CD14-positive monocyte (primary cell): ENCODE data around the gene ZNF778. TPM values are rescaled to one million over a fixed set of nuclear protein-coding genes. Genes with fewer than 3 reads are reported as not detected.

Source experiments
- DNase-seq, 3 donors: peaks; one replicate each; pipeline ENCODE4 v3.0.0-alpha.2; 2011 to 2022
- H2AFZ ChIP-seq: 2 replicates; pipeline ENCODE4 v1.6.0; 2012; ENCODE audit warnings: mild to moderate bottlenecking, low read depth, low read length, inconsistent platforms; ENCODE audit not compliant: insufficient read depth, poor library complexity, severe bottlenecking
- H3K27ac ChIP-seq, 2 donors: 1 replicate in 1 of 2; 2 replicates in 1 of 2; pipeline ENCODE4 v1.5.1; 2012 to 2013; ENCODE audit warnings: low read length in 2 of 2, control low read depth in 1 of 2, inconsistent platforms in 1 of 2, low read depth in 1 of 2, mild to moderate bottlenecking in 1 of 2
- H3K27me3 ChIP-seq, 2 donors: one replicate each; pipeline versions ENCODE4 v1.6.0 to v1.6.1; 2011 to 2013; ENCODE audit warnings: low read length in 2 of 2; ENCODE audit not compliant: control insufficient read depth in 2 of 2, insufficient read depth in 2 of 2
- H3K36me3 ChIP-seq, 2 donors: replicated peaks in 1 of 2; 1 replicate in 1 of 2; 2 replicates in 1 of 2; pipeline versions ENCODE4 v1.5.1 to v1.6.1; 2012 to 2013; ENCODE audit warnings: low read length in 2 of 2, control low read depth in 1 of 2, inconsistent platforms in 1 of 2, mild to moderate bottlenecking in 1 of 2; ENCODE audit not compliant: insufficient read depth in 2 of 2, control insufficient read depth in 1 of 2
- H3K4me1 ChIP-seq, 2 donors: 1 replicate in 1 of 2; 2 replicates in 1 of 2; pipeline versions ENCODE4 v1.5.1 to v1.6.1; 2012 to 2013; ENCODE audit warnings: low read length in 2 of 2, control low read depth in 1 of 2, inconsistent platforms in 1 of 2, mild to moderate bottlenecking in 1 of 2, moderate library complexity in 1 of 2; ENCODE audit not compliant: insufficient read depth in 2 of 2, control insufficient read depth in 1 of 2
- H3K4me2 ChIP-seq: replicated peaks from 2 replicates; pipeline ENCODE3; 2012; ENCODE audit warnings: low read length, moderate library complexity, mild to moderate bottlenecking; ENCODE audit not compliant: poor library complexity, severe bottlenecking; ENCODE audit errors: extremely low read depth
- H3K4me3 ChIP-seq, 3 experiments: fragments of 200-600 bp in 1 of 3; sonication (generic) in 1 of 3; replicated peaks in 1 of 3; 1 replicate in 2 of 3; 2 replicates in 1 of 3; pipeline ENCODE4 v1.5.1; 2011 to 2013; ENCODE audit warnings: low read length in 3 of 3, mild to moderate bottlenecking in 3 of 3, control low read depth in 2 of 3, low read depth in 2 of 3, inconsistent platforms in 1 of 3, moderate library complexity in 1 of 3
- H3K79me2 ChIP-seq: 2 replicates; pipeline ENCODE4 v1.6.0; 2012; ENCODE audit warnings: mild to moderate bottlenecking, control low read depth, inconsistent platforms, low read length, moderate library complexity; ENCODE audit not compliant: insufficient read depth
- H3K9ac ChIP-seq: 2 replicates; pipeline ENCODE4 v1.6.0; 2017; ENCODE audit warnings: low read length, mild to moderate bottlenecking; ENCODE audit not compliant: insufficient read depth, poor library complexity, severe bottlenecking
- H3K9me3 ChIP-seq, 2 donors: replicated peaks in 1 of 2; 1 replicate in 1 of 2; 2 replicates in 1 of 2; pipeline versions ENCODE4 v1.5.1 to v1.6.1; 2012 to 2013; ENCODE audit warnings: low read length in 2 of 2, control low read depth in 1 of 2; ENCODE audit not compliant: control insufficient read depth in 1 of 2, insufficient read depth in 1 of 2
- H4K20me1 ChIP-seq: 2 replicates; pipeline ENCODE4 v1.6.0; 2012; ENCODE audit warnings: mild to moderate bottlenecking, low read length, control low read depth, moderate library complexity; ENCODE audit not compliant: insufficient read depth
- H3K27ac Mint-ChIP-seq, 7 donors: one replicate each; pipeline ENCODE4 v1.8.0; 2020; ENCODE audit warnings: mild to moderate bottlenecking in 7 of 7, mixed read lengths in 7 of 7, moderate library complexity in 6 of 7, inconsistent platforms in 2 of 7
- H3K27me3 Mint-ChIP-seq, 3 donors: one replicate each; pipeline ENCODE4 v1.8.0; 2021 to 2022; ENCODE audit warnings: low read depth in 3 of 3, mild to moderate bottlenecking in 3 of 3, mixed read lengths in 3 of 3, moderate library complexity in 3 of 3, inconsistent platforms in 1 of 3
- H3K36me3 Mint-ChIP-seq, 2 donors: one replicate each; pipeline ENCODE4 v1.8.0; 2020; ENCODE audit warnings: mixed read lengths in 2 of 2, inconsistent platforms in 1 of 2, mild to moderate bottlenecking in 1 of 2
- H3K4me1 Mint-ChIP-seq: one replicate; pipeline ENCODE4 v1.8.0; 2020; ENCODE audit warnings: mild to moderate bottlenecking, mixed read lengths
- H3K4me3 Mint-ChIP-seq, 2 donors: one replicate each; pipeline ENCODE4 v1.8.0; 2020; ENCODE audit warnings: mild to moderate bottlenecking in 2 of 2, mixed read lengths in 2 of 2, moderate library complexity in 1 of 2
- H3K9me3 Mint-ChIP-seq, 7 donors: one replicate each; pipeline ENCODE4 v1.8.0; 2020 to 2022; ENCODE audit warnings: mixed read lengths in 7 of 7, mild to moderate bottlenecking in 6 of 7, moderate library complexity in 6 of 7, inconsistent platforms in 2 of 7
- WGBS: methylation state at CpG from one replicate; pipeline ENCODE4 v1.1.5; 2013; ENCODE audit warnings: missing lambda C conversion rate; ENCODE audit not compliant: insufficient coverage; 5-methylcytosine and 5-hydroxymethylcytosine counted together
- intact Hi-C, 2 donors: fragments of 100-400 bp; cut with micrococcal nuclease; formaldehyde crosslinking; loops; one replicate each; pipeline versions ENCODE4 v1.15.0 to v1.15.1; 2023
- polyA plus RNA-seq, 3 donors: library from polyadenylated mRNA; depleted of rRNA in 1 of 3; unstranded in 2 of 3; stranded (reverse) in 1 of 3; fragments of 300-500 nt in 2 of 3; fragments of >200 nt in 1 of 3; fragmentation: Illumina TruSeq in 2 of 3; gene quantifications; 1 replicate in 2 of 3; 2 replicates in 1 of 3; pipeline ENCODE4 v1.2.3, GENCODE V29; 2012 to 2021
- TF ChIP-seq, protein P1 (sequence below): fragments of 200-600 bp; IDR thresholded peaks from one replicate; pipeline ENCODE4 v1.8.0; 2022; ENCODE audit warnings: antibody characterized with exemption, mild to moderate bottlenecking

Gene ZNF778
- polyA plus RNA-seq, 3 donors = 0.51 to 9.0 (median 0.60) TPM

- H2AFZ ChIP-seq = no peak overlapping the region
- no peak overlapping the region for H3K4me3 Mint-ChIP-seq
- H3K27me3 Mint-ChIP-seq = peaks cover 8 to 57% (median 16%) of the 10 kb centered on the region in 3 donors
- no peak overlapping the region for H3K27ac ChIP-seq
- no peak overlapping the region for H3K27ac Mint-ChIP-seq
- no peak overlapping the region for H3K4me2 ChIP-seq
- peaks cover 11 to 14% of the 10 kb centered on the region in 2 donors for H3K4me1 ChIP-seq
- TF ChIP-seq, protein P1, sequence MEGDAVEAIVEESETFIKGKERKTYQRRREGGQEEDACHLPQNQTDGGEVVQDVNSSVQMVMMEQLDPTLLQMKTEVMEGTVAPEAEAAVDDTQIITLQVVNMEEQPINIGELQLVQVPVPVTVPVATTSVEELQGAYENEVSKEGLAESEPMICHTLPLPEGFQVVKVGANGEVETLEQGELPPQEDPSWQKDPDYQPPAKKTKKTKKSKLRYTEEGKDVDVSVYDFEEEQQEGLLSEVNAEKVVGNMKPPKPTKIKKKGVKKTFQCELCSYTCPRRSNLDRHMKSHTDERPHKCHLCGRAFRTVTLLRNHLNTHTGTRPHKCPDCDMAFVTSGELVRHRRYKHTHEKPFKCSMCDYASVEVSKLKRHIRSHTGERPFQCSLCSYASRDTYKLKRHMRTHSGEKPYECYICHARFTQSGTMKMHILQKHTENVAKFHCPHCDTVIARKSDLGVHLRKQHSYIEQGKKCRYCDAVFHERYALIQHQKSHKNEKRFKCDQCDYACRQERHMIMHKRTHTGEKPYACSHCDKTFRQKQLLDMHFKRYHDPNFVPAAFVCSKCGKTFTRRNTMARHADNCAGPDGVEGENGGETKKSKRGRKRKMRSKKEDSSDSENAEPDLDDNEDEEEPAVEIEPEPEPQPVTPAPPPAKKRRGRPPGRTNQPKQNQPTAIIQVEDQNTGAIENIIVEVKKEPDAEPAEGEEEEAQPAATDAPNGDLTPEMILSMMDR = no peak
- H3K27me3 ChIP-seq = peaks cover 0 to 40% of the 10 kb centered on the region in 2 donors
- no peaks in the 10 kb centered on the region for H3K79me2 ChIP-seq
- WGBS = 65% methylated on average over 4 of the region's 13 CpGs
- H3K9ac ChIP-seq = no peak overlapping the region
- peaks cover 6% of the 10 kb centered on the region for H3K4me1 Mint-ChIP-seq
- H3K9me3 Mint-ChIP-seq = peaks cover 0 to 4% (median 0%) of the 10 kb centered on the region in 7 donors
- no peaks in the 10 kb centered on the region for H3K36me3 Mint-ChIP-seq
- no peaks in the 10 kb centered on the region for H4K20me1 ChIP-seq
- DNase-seq = no peak
- intact Hi-C loops = loop anchor here in 1 of 2 donors (5.0 kb wide), 1 partner anchor 315 kb away; the partner anchor contains the start of genes GALNS and TRAPPC2L
- no peaks in the 10 kb centered on the region for H3K36me3 ChIP-seq
- H3K4me3 ChIP-seq = no peak overlapping the region
- H3K9me3 ChIP-seq = no peaks in the 10 kb centered on the region
Observed at GRCh38 chr16:89172528-89173173, 44.9 kb upstream of the ZNF778 start.

- Mint-ChIP-seq H3K4me3 (no peak overlapping the region), H3K36me3 (no peaks in the 10 kb centered on the region), H3K9me3 (peaks cover 0 to 4% (median 0%) of the 10 kb centered on the region in 7 donors), H3K27ac (peak overlapping the region in 1 of 7 donors; percentile 2), H3K4me1 (peaks cover 6% of the 10 kb centered on the region), H3K27me3 (peaks cover 10 to 52% (median 16%) of the 10 kb centered on the region in 3 donors)
- DNase-seq = no peak
- H3K27me3 ChIP-seq = peaks cover 0 to 40% of the 10 kb centered on the region in 2 donors
- no peak overlapping the region for H3K4me3 ChIP-seq
- TF ChIP-seq, protein P1 = no peak
- peaks cover 11 to 13% of the 10 kb centered on the region in 2 donors for H3K4me1 ChIP-seq
- H3K79me2 ChIP-seq = no peaks in the 10 kb centered on the region
- H3K9ac ChIP-seq = no peak overlapping the region
- no peaks in the 10 kb centered on the region for H3K36me3 ChIP-seq
- no peak overlapping the region for H3K27ac ChIP-seq
- no peak overlapping the region for H2AFZ ChIP-seq
- intact Hi-C loops = loop anchor here in 1 of 2 donors (5.0 kb wide), 1 partner anchor 316 kb away; the partner anchor contains the start of genes GALNS and TRAPPC2L
- no peaks in the 10 kb centered on the region for H3K9me3 ChIP-seq
- no peaks in the 10 kb centered on the region for H4K20me1 ChIP-seq
- WGBS = 96% methylated on average over 4 of the region's 11 CpGs
- H3K4me2 ChIP-seq = no peak overlapping the region
Observed at GRCh38 chr16:89173174-89173921, 44.2 kb upstream of the ZNF778 start.
